GM19351 (cell line): Measurements from ENCODE around the gene DLG5.

Experiments
- ATAC-seq: cut with Tn5 transposase; IDR thresholded peaks from one replicate; pipeline ENCODE4 v1.9.1; 2021; ENCODE audit warnings: mild to moderate bottlenecking, moderate library complexity; ENCODE audit not compliant: unreplicated experiment

DLG5 gene

DNA sequence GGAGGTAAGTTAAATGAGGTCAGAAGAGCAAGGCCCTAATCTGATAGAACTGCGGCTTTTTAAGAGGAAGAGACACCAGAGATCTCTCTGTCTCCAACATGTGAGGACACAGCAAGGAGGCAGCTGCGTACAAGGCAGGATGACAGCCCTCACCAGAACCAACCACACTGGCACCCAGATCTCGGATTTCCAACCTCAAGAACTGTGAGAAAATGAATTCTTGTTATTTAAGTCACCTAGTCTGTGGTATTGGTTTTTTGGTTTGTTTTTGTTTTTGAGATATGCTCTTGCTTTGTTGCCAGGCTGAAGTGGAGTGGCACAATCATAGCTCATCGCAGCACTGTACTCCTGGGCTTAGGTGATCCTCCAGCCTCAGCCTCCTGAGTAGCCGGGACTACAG lies 127.2 kb downstream of the DLG5 start:
- ATAC-seq: no peak

- no peak for ATAC-seq
Observed at GRCh38 chr10:77798940-77799339, 127.6 kb downstream of the DLG5 start.

GRCh38 chr10:77796311-77796915 lies 130.1 kb downstream of the DLG5 start:
- ATAC-seq: no peak

DNA sequence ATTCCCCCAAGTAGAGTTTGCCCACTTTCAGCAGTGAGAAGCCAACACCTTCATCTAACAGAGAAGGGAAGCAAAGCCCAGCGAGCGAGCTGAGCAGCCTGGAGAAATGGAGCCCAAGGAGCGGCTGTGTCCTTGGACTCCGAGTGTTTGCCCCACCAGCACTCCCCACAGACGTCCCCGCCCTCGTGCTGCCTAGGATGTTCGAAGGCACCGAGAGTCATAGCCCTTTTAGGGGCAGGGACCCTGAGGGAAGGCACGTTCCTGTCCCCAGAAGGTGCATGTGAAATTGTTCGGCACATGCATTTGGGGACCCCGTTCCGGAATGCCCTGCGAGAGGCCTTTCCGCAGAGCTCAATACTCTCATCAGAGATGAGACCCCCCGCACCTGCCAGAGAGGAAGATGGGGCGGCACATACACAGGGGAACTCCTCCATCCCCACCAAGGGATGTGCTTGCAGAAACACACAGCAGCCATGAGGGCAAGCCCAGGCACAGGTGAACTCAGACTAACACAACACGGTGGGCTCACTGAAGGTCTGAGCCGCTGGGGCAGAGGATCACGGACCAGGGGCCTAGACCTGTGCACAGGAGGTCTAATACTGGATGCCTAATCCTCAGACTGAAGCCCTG lies 131.0 kb downstream of the DLG5 start:
- no peak for ATAC-seq

- no peak for ATAC-seq
Observed at GRCh38 chr10:77794256-77795142, 132.1 kb downstream of the DLG5 start.

- ATAC-seq: no peak
Observed at GRCh38 chr10:77793831-77794230, 132.7 kb downstream of the DLG5 start.

DNA sequence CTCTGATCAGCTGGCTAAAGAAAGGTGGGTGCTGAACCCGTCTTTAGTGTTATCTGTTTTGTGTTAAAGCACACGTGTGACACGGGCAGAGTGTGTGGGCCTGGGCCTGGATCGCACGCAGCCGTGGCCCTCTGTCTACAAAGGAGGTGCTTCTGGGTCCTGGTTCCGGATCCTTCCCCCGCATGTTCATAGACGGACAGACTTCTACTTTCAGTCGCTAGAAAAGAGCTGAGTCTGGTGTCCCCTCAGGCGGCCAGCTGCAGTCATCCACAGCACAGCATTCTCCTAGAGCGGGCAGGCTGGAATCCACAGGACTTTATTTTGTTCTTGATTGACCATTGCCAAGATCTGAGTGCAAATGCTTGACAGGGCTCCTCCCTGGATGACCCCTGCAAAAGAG lies 134.4 kb downstream of the DLG5 start:
- ATAC-seq: no peak

- no peak for ATAC-seq
Observed at GRCh38 chr10:77791506-77791905, 135.0 kb downstream of the DLG5 start.

- no peak for ATAC-seq
Observed at GRCh38 chr10:77789861-77790260, 136.7 kb downstream of the DLG5 start.

DNA sequence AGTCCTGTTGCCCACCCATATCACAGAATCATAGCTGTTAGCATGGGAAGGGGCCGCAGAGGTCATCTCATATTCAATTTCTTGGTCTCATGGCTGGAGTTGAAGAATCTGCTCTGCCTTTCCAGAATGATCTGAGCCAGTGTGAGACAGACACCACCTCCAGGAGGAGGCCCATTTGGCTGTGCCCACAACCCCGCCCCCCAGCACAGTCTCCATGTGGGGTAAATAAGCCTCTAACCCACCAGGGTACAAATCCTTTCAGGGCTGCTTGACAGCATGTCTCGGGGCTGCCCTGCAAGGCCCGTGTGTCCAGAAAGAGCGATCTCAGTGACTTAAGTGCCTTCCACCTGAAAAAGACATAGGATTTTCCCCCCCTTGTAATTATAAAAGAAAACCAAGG lies 137.5 kb downstream of the DLG5 start:
- no peak for ATAC-seq

GRCh38 chr10:77788496-77789010 lies 138.0 kb downstream of the DLG5 start:
- ATAC-seq: no peak

DNA sequence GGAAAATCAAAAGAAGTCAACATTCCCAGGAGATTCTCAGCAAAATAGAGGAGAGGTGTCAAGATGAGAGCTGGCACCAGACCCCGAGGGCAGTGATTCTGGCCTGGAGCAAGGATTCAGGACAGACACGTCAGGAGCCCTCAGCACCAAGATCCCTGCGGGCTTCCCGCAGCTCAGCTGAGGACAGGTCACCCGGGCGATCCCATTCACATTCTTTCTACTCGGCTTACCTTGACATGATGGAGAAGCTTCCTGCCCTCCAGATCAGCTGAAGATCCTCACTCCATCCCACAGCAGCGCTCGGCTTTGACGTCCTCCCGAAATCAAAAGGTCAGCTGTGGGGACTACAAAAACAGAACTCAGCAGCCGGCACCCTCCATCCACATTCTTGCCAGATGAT lies 139.1 kb downstream of the DLG5 start:
- ATAC-seq: no peak

DNA sequence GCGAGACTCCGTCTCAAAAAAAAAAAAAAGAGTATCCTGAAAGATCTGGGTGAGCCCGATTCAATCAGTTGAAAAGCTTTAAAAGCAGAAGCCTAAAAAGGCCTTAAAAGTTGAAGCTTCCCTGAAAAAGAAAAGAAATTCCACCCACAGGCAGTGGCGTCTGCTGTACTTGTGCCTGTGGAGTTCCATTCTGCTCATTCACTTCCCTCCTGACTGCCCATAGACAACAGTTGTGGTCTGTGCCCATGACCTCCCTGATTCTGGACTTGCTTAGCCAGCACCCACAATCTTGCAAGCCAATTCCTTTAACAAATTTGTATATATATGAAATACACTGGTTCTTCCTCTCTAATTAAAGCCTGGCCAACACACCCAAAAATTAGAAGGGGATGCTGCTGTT lies 141.7 kb downstream of the DLG5 start:
- no peak for ATAC-seq

GRCh38 chr10:77782328-77783061 lies 144.1 kb downstream of the DLG5 start:
- ATAC-seq: no peak

DNA sequence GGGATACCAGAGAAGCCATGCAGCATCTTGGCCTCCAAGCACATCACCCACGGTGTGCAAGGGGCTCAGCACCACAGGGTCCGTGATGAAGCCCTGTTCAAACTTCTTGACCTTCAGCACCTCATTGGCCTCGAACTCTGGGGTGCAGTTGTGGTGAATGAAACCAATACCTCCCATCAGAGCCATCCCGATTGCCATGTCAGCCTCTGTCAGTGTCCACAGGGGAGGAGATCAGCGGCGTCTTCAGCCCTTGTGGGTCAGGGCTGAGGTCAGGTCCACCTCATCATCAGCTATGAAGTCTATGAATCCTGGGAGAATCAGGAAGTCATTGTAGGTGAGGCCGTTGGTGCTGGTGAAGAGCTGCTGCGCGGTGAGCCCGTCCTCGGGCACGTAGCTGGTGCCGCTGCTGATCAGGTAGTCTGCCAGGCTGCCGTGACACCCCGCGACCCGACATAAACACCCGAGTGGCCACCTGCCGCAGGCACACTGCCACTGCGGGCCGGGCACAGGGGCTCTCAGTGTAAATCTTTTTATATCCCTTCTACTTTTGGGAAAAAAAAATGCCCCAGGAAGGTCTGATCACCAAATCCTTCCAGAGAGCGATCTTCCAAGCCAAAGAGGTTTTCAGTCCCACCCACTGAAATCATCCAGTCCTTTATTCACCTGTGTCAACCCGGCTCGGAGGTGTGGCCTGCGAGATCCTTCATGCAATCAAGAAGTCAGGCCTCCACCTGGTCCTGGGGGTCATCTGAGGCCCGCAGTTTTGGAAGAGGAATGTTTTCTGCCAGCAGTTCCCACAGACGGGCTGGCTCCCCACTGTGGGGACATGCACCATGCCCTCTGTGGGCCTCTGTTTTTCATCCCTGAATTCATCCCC lies 144.9 kb downstream of the DLG5 start:
- ATAC-seq: no peak

DNA sequence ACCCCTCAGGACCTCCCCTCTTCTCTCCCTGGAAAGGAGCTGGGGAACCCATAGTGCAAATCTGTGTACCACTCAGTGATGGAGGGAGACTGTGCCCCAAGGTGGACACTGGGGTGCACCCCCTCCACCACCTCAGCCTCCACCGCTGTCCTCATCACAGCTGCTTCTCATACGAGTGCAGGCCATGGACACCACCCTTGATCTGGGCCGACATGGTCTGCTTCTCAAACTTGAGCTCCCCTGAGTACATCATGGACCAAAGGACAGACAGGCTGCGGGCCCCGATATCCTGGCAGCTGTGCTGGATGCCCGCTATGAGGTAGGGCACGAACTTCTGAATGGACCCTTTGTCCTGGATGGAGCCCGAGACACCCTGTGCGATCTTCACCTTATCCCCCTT lies 146.4 kb downstream of the DLG5 start:
- no peak for ATAC-seq

DNA sequence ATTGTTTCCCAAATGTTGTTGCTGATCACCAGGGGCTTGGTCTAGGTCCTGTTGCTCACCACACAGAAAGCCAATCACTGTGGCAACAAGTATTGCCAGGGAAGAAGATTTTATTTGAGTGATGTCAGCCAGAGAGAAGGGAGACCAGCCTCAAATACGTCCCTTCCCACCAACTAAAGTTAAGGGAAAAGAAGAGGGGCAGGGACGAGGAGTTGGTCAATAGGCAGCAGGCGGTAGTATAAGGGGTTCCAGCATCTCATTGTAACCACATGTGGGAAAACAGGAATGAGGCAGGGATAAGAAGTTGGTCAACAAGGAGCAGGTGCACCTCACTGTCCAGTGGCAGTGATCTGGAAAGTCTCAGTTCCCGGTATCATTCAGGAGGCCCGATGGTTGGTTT lies 150.1 kb downstream of the DLG5 start:
- ATAC-seq: no peak

DNA sequence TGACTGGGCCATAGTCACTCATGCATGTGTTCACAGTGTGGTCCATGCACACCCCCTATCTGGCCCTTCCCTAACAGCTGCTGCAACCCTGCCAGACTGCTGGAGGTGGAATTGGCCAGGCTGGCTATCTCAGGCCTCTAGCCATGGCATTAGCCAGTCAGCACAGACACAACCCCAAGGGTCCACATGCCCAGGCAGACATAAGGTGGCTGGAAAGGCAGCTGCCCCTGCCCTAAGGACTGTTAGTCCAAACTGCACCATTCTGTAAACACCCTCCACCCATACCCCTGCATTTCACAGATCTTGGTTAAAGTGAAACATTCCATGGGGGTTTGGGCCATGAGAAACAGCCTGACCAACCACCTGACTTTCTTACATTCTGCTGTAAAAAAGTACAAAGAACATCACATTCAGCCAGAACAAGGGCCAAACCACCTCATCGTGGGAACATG lies 151.6 kb downstream of the DLG5 start:
- no peak for ATAC-seq

GRCh38 chr10:77773631-77774426 lies 152.7 kb downstream of the DLG5 start:
- ATAC-seq: no peak
